CD4-positive, alpha-beta T cell (primary cell): Measurements from ENCODE around the gene SPG7. TPM values are rescaled to one million over a fixed set of nuclear protein-coding genes. Genes with fewer than 3 reads are reported as not detected.

Source experiments
- ATAC-seq: fragments of 200-7000 bp; cut with Tn5 transposase; one replicate; pipeline ENCODE4 v1.10.0; 2022; ENCODE audit warnings: mild to moderate bottlenecking; ENCODE audit not compliant: poor library complexity
- CTCF ChIA-PET: fragments of 350-600 bp; sonication (Branson Sonifier 250); formaldehyde crosslinking; loops from one replicate; lab custom pipeline; 2021; ENCODE audit warnings: antibody characterized with exemption, inconsistent platforms; lab: Charles Lee
- POLR2A ChIA-PET: fragments of 350-600 bp; sonication (Branson Sonifier 250); formaldehyde crosslinking; loops from one replicate; lab custom pipeline; 2021; ENCODE audit warnings: antibody characterized with exemption, inconsistent platforms; lab: Charles Lee
- DNase-seq, 14 experiments: peaks; one replicate each; pipeline ENCODE4 v3.0.0-alpha.2; 2013 to 2020; ENCODE audit warnings: mixed read lengths in 2 of 14
- H3K27ac ChIP-seq, 2 donors: one replicate each; pipeline versions ENCODE4 v1.5.1 to v1.7.0; 2013; ENCODE audit warnings: low read length in 2 of 2, low read depth in 1 of 2, mild to moderate bottlenecking in 1 of 2
- H3K27me3 ChIP-seq, 2 experiments: 1 replicate in 1 of 2; 2 replicates in 1 of 2; pipeline versions ENCODE4 v1.6.1 to v1.7.0; 2013; ENCODE audit warnings: low read length in 2 of 2, control low read depth in 1 of 2, mild to moderate bottlenecking in 1 of 2, moderate library complexity in 1 of 2; ENCODE audit not compliant: insufficient read depth in 2 of 2, control insufficient read depth in 1 of 2
- H3K36me3 ChIP-seq: one replicate; pipeline ENCODE4 v1.6.1; 2013; ENCODE audit warnings: low read length, control low read depth; ENCODE audit not compliant: insufficient read depth
- H3K4me1 ChIP-seq: one replicate; pipeline ENCODE4 v1.6.1; 2013; ENCODE audit warnings: low read length, control low read depth; ENCODE audit not compliant: insufficient read depth
- H3K4me3 ChIP-seq: one replicate; pipeline ENCODE4 v1.5.1; 2013; ENCODE audit warnings: mild to moderate bottlenecking, low read length, moderate library complexity
- H3K9me3 ChIP-seq, 2 experiments: 1 replicate in 1 of 2; 2 replicates in 1 of 2; pipeline versions ENCODE4 v1.6.1 to v1.7.0; 2013; ENCODE audit warnings: low read length in 2 of 2, mild to moderate bottlenecking in 2 of 2, control low read depth in 1 of 2, moderate library complexity in 1 of 2; ENCODE audit not compliant: control insufficient read depth in 1 of 2, insufficient read depth in 1 of 2
- H3K27ac Mint-ChIP-seq: one replicate; pipeline ENCODE4 v1.8.0; 2020; ENCODE audit warnings: mixed read lengths
- H3K27me3 Mint-ChIP-seq: one replicate; pipeline ENCODE4 v1.8.0; 2021; ENCODE audit warnings: mixed read lengths
- H3K36me3 Mint-ChIP-seq: one replicate; pipeline ENCODE4 v1.8.0; 2021; ENCODE audit warnings: low read depth, mixed read lengths
- H3K4me1 Mint-ChIP-seq: one replicate; pipeline ENCODE4 v1.8.0; 2021; ENCODE audit warnings: low read depth, mixed read lengths
- H3K4me3 Mint-ChIP-seq: one replicate; pipeline ENCODE4 v1.8.0; 2020; ENCODE audit warnings: mild to moderate bottlenecking, mixed read lengths
- H3K9me3 Mint-ChIP-seq: one replicate; pipeline ENCODE4 v1.8.0; 2020; ENCODE audit warnings: mixed read lengths
- intact Hi-C, 2 experiments: fragments of 100-400 bp; cut with DNase I in 1 of 2; cut with micrococcal nuclease in 1 of 2; formaldehyde crosslinking; loops; one replicate each; pipeline versions ENCODE4 v1.15.1 to v1.9.0; 2023 to 2025; cut with DNase I, micrococcal nuclease
- total RNA-seq, 174 experiments: library from RNA in 2 of 174; stranded (reverse) in 2 of 174; gene quantifications; one replicate each; pipeline ENCODE4 v1.2.3 and lab custom pipeline; 2021 to 2026
- TF ChIP-seq, protein P1 (sequence below): fragments of 200-600 bp; IDR thresholded peaks from one replicate; pipeline ENCODE4 v1.8.0; 2022; ENCODE audit warnings: antibody characterized with exemption, mild to moderate bottlenecking

The SPG7 gene
- total RNA-seq, 2 experiments from 2014 or later = 163 to 167 TPM

DNA sequence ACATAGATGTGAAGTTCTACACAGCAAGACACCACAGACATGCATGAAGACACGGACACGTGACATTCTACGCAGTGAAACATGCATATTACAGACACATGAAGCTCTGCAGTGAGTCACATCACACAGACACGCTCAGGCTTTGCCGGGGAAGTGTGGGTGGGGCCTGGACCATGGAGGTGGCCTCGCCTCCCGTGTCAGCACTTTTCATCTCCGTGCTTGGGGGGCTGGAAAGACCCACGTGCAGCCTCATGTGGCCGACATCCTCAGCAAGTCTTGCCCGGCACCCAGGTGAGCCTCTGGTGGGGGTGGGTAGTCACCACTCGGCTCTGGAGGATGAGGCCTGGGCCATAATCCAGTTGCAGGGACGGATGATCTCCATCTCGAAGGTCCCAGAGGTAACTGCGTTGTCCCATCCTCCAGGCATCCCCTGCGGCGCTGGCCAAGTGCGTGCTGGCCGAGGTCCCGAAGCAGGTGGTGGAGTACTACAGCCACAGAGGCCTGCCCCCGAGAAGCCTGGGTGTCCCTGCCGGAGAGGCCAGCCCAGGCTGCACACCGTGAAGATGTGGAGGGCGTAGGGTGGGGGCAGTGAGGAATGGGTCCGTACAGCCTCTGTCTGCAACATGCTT, 88.0 kb downstream of the SPG7 start:
- intact Hi-C loops = no loop called here
- Histone ChIP-seq H3K27me3 (no peaks in the 10 kb centered on the region), H3K4me1 (peaks cover 31% of the 10 kb centered on the region), H3K4me3 (no peak overlapping the region), H3K27ac (no peak overlapping the region), H3K9me3 (no peaks in the 10 kb centered on the region), H3K36me3 (no peaks in the 10 kb centered on the region)
- Mint-ChIP-seq H3K4me3 (no peak overlapping the region), H3K9me3 (no peaks in the 10 kb centered on the region), H3K27ac (no peak overlapping the region), H3K27me3 (no peaks in the 10 kb centered on the region), H3K36me3 (no peaks in the 10 kb centered on the region), H3K4me1 (peaks cover 9% of the 10 kb centered on the region)
- ChIA-PET POLR2A (no interaction called here), CTCF (no interaction called here)
- DNase-seq (no peak), ATAC-seq (no peak)
- TF ChIP-seq, protein P1, sequence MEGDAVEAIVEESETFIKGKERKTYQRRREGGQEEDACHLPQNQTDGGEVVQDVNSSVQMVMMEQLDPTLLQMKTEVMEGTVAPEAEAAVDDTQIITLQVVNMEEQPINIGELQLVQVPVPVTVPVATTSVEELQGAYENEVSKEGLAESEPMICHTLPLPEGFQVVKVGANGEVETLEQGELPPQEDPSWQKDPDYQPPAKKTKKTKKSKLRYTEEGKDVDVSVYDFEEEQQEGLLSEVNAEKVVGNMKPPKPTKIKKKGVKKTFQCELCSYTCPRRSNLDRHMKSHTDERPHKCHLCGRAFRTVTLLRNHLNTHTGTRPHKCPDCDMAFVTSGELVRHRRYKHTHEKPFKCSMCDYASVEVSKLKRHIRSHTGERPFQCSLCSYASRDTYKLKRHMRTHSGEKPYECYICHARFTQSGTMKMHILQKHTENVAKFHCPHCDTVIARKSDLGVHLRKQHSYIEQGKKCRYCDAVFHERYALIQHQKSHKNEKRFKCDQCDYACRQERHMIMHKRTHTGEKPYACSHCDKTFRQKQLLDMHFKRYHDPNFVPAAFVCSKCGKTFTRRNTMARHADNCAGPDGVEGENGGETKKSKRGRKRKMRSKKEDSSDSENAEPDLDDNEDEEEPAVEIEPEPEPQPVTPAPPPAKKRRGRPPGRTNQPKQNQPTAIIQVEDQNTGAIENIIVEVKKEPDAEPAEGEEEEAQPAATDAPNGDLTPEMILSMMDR = no peak

- H3K4me1 Mint-ChIP-seq = peaks cover 9% of the 10 kb centered on the region
- CTCF ChIA-PET = no interaction called here
- TF ChIP-seq, protein P1 = no peak
- H3K4me1 ChIP-seq = peaks cover 35% of the 10 kb centered on the region
- no peak for ATAC-seq
- no peak overlapping the region for H3K4me3 ChIP-seq
- no peak overlapping the region for H3K27ac ChIP-seq
- no peaks in the 10 kb centered on the region for H3K36me3 ChIP-seq
- POLR2A ChIA-PET = no interaction called here
- no peaks in the 10 kb centered on the region for H3K9me3 Mint-ChIP-seq
- H3K36me3 Mint-ChIP-seq = no peaks in the 10 kb centered on the region
- no peaks in the 10 kb centered on the region for H3K9me3 ChIP-seq
- H3K27me3 ChIP-seq = no peaks in the 10 kb centered on the region
- DNase-seq = no peak
- no peak overlapping the region for H3K4me3 Mint-ChIP-seq
- intact Hi-C loops = no loop called here
- H3K27ac Mint-ChIP-seq = no peak overlapping the region
- H3K27me3 Mint-ChIP-seq = no peaks in the 10 kb centered on the region
Measured at GRCh38 chr16:89596957-89597649, 88.9 kb downstream of the SPG7 start.

DNA sequence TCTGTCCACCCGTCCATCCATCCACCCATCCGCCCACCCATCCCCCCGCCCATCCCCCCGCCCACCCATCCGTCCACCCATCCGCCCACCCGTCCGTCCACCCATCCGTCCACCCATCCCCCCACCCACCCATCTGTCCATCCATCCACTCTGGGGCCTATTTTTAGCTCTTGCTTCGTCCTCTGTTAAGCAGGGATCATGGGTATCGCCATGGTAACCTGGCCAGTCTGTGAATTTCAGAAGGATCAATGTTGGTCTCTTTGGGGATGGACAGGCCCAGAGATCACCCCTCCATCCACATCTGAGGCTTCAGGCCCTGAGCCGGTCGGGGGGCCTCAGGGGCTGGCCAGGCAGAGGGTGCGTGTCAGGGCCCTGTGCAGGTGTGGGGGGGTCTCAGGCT, 90.0 kb downstream of the SPG7 start:
- intact Hi-C loops = no loop called here
- no peak overlapping the region for H3K4me3 ChIP-seq
- no peaks in the 10 kb centered on the region for H3K9me3 ChIP-seq
- ATAC-seq (no peak), DNase-seq (no peak)
- POLR2A ChIA-PET = no interaction called here
- Mint-ChIP-seq H3K36me3 (no peaks in the 10 kb centered on the region), H3K9me3 (no peaks in the 10 kb centered on the region), H3K27ac (no peak overlapping the region), H3K27me3 (no peaks in the 10 kb centered on the region), H3K4me3 (no peak overlapping the region), H3K4me1 (peaks cover 20% of the 10 kb centered on the region)
- H3K27ac ChIP-seq = no peak overlapping the region
- TF ChIP-seq, protein P1 = no peak
- CTCF ChIA-PET = no interaction called here
- H3K36me3 ChIP-seq = no peaks in the 10 kb centered on the region
- no peaks in the 10 kb centered on the region for H3K27me3 ChIP-seq
- peaks cover 36% of the 10 kb centered on the region for H3K4me1 ChIP-seq
